PC-3 (cell line): Measurements from ENCODE around the gene CFLAR.

Experiments used
- CTCF ChIP-seq: fragments of 300-600 bp; sonication (generic); conservative IDR thresholded peaks from 2 replicates; pipeline ENCODE4 v1.5.1; 2017; ENCODE audit warnings: antibody characterized with exemption, low read depth, mild to moderate bottlenecking, low read length
- EZH2 ChIP-seq: fragments of 300-600 bp; sonication (generic); IDR thresholded peaks from one replicate; pipeline ENCODE4 v1.6.1; 2017; ENCODE audit warnings: antibody characterized with exemption, mild to moderate bottlenecking, low read length; ENCODE audit not compliant: unreplicated experiment
- EZH2phosphoT487 ChIP-seq: fragments of 300-600 bp; sonication (generic); IDR thresholded peaks from 2 replicates; pipeline ENCODE4 v1.6.1; 2018; ENCODE audit warnings: mild to moderate bottlenecking, antibody characterized with exemption, low read length, borderline replicate concordance

- TF ChIP-seq EZH2 (no peak), CTCF (no peak), EZH2phosphoT487 (no peak)
Observed at GRCh38 chr2:201109186-201109585, 6.8 kb upstream of the CFLAR start.
